K562 (cell line): ENCODE data around the gene ABCB9. TPM values are rescaled to one million over a fixed set of nuclear protein-coding genes. Genes with fewer than 3 reads are reported as not detected.

ENCODE experiments used
- ARID4B ChIP-seq: sonication (generic); formaldehyde crosslinking; IDR thresholded peaks from 2 replicates; pipeline ENCODE4 v1.8.0; 2022; ENCODE audit warnings: mild to moderate bottlenecking, missing genetic modification reagents
- ATF3 ChIP-seq, 2 experiments: fragments of 450-650 bp in 1 of 2; sonication (generic) in 1 of 2; formaldehyde crosslinking in 1 of 2; IDR thresholded peaks in 1 of 2; conservative IDR thresholded peaks in 1 of 2; 2 replicates each; pipeline versions ENCODE4 v1.6.1 to v1.8.1; 2016 to 2023; ENCODE audit warnings: mild to moderate bottlenecking in 2 of 2, moderate library complexity in 2 of 2, inconsistent platforms in 1 of 2, missing genetic modification reagents in 1 of 2
- BMI1 ChIP-seq: fragments of 150-350 bp; IDR thresholded peaks from 2 replicates; pipeline ENCODE4 v1.6.1; 2014; ENCODE audit warnings: low read length
- CCNT2 ChIP-seq: IDR thresholded peaks from 2 replicates; pipeline ENCODE4 v1.6.1; 2011; ENCODE audit warnings: borderline replicate concordance, low read depth, mild to moderate bottlenecking, moderate library complexity, mixed read lengths, low read length; ENCODE audit not compliant: insufficient read length; ENCODE audit errors: extremely low read depth
- EP400 ChIP-seq: fragments of 450-650 bp; IDR thresholded peaks from 2 replicates; pipeline ENCODE4 v1.6.1; 2017; ENCODE audit warnings: antibody characterized with exemption, mild to moderate bottlenecking, moderate library complexity
- EWSR1 ChIP-seq: fragments of 450-650 bp; IDR thresholded peaks from 2 replicates; pipeline ENCODE4 v1.6.1; 2018; ENCODE audit warnings: borderline replicate concordance, mild to moderate bottlenecking, low read depth, moderate library complexity; ENCODE audit not compliant: partially characterized antibody
- FOXA3 ChIP-seq, 2 experiments: fragments of 450-650 bp in 1 of 2; sonication (generic) in 1 of 2; formaldehyde crosslinking; IDR thresholded peaks in 1 of 2; conservative IDR thresholded peaks in 1 of 2; 2 replicates each; pipeline versions ENCODE4 v1.4.0 to v1.8.0; 2020 to 2022; ENCODE audit warnings: mild to moderate bottlenecking in 2 of 2, missing genetic modification reagents in 1 of 2
- FOXP1 ChIP-seq: sonication (generic); formaldehyde crosslinking; IDR thresholded peaks from 2 replicates; pipeline ENCODE4 v1.8.0; 2022; ENCODE audit warnings: mild to moderate bottlenecking, missing genetic modification reagents
- KDM5B ChIP-seq: fragments of 200-600 bp; sonication (generic); IDR thresholded peaks from 2 replicates; pipeline ENCODE4 v1.6.1; 2012; ENCODE audit warnings: low read depth, mild to moderate bottlenecking, moderate library complexity, low read length, control low read depth, inconsistent platforms; ENCODE audit not compliant: insufficient replicate concordance
- KLF13 ChIP-seq: fragments of 450-650 bp; IDR thresholded peaks from 2 replicates; pipeline ENCODE4 v1.6.1; 2016; ENCODE audit warnings: missing genetic modification characterization, low read depth, mild to moderate bottlenecking, missing compliant biosample characterization, moderate library complexity, borderline replicate concordance
- MTA3 ChIP-seq: fragments of 450-650 bp; formaldehyde crosslinking; IDR thresholded peaks from 2 replicates; pipeline ENCODE4 v1.6.1; 2017; ENCODE audit warnings: mild to moderate bottlenecking, borderline replicate concordance
- MYC ChIP-seq, 2 experiments: fragments of 250-450 bp in 1 of 2; sonication (Bioruptor Pico) in 1 of 2; IDR thresholded peaks; 2 replicates each; pipeline versions ENCODE4 v1.5.1 to v1.6.1; 2012 to 2021; ENCODE audit warnings: low read depth in 2 of 2, borderline replicate concordance in 1 of 2, improper control_type of control experiment in 1 of 2, low read length in 1 of 2, mild to moderate bottlenecking in 1 of 2, moderate library complexity in 1 of 2
- NRF1 ChIP-seq, 2 experiments: fragments of 450-650 bp; IDR thresholded peaks in 1 of 2; conservative IDR thresholded peaks in 1 of 2; 2 replicates each; pipeline ENCODE4 v1.6.1; 2014; ENCODE audit warnings: mild to moderate bottlenecking in 2 of 2
- SIN3A ChIP-seq, 2 experiments: fragments of 150-350 bp in 1 of 2; IDR thresholded peaks; 2 replicates each; pipeline ENCODE4 v1.6.1; 2011 to 2016; ENCODE audit warnings: borderline replicate concordance in 2 of 2, low read depth in 2 of 2, low read length in 2 of 2, mild to moderate bottlenecking in 2 of 2, moderate library complexity in 2 of 2; ENCODE audit not compliant: control insufficient read depth in 1 of 2
- SMAD1 ChIP-seq: fragments of 150-350 bp; IDR thresholded peaks from 2 replicates; pipeline ENCODE4 v1.6.1; 2014; ENCODE audit warnings: low read length, low read depth; ENCODE audit not compliant: partially characterized antibody
- ZBTB5 ChIP-seq: fragments of 450-650 bp; IDR thresholded peaks from 2 replicates; pipeline ENCODE4 v1.6.1; 2017; ENCODE audit warnings: antibody characterized with exemption
- polyA plus RNA-seq, 8 experiments: library from polyadenylated mRNA; depleted of rRNA in 4 of 8; stranded (reverse) in 5 of 8; unstranded in 3 of 8; fragments of >200 nt; fragmentation: Nextera tagmentation in 2 of 8; fragmentation: Illumina TruSeq in 1 of 8; extraction: Ambion mirVana in 2 of 8; extraction: Trizol in 1 of 8; gene quantifications; 2 replicates each; pipeline versions ENCODE4 v1.2.1 to v1.2.3, GENCODE V29; 2011 to 2014; ENCODE audit warnings: inconsistent platforms in 1 of 8, missing spikeins in 1 of 8
- total RNA-seq, 7 experiments: library from RNA; depleted of rRNA in 6 of 7; stranded (reverse); fragments of >200 nt in 6 of 7; fragmentation: Illumina TruSeq in 2 of 7; extraction: Trizol in 2 of 7; gene quantifications; 2 replicates each; pipeline versions ENCODE4 v1.2.1 to v1.2.3, GENCODE V29; 2011 to 2021; ENCODE audit warnings: low replicate concordance in 1 of 7

ABCB9 gene
- total and polyA plus RNA-seq, 9 of the 15 experiments (the other 6 are each of a cell fraction or from before 2014, with no cell fraction given) = 0.20 to 12.6 (median 6.2) TPM

GRCh38 chr12:122974892-122975789, 8.9 kb upstream of the ABCB9 start, which contains the start of gene OGFOD2 (continued):
- TF ChIP-seq CCNT2 = peak; percentile 78
- TF ChIP-seq KDM5B = peak; percentile 66
- TF ChIP-seq NRF1 (conservative IDR thresholded peaks at IDR 0.05 in 1 of 2, IDR thresholded peaks at IDR 0.05 in 1 of 2) = peak; percentile 69 to 75
- peak; percentile 91 to 94; a peak in 3 of 4 replicates for TF ChIP-seq SIN3A (IDR thresholded peaks at IDR 0.05; ENCODE audit: borderline replicate concordance in 2 of 2, control insufficient read depth in 1 of 2, low read depth in 2 of 2, low read length in 2 of 2)
- TF ChIP-seq ZBTB5 = no peak
- TF ChIP-seq EP400 = peak; percentile 85
- TF ChIP-seq FOXP1 (CRISPR knock-in tag) = peak; percentile 86
- no peak for TF ChIP-seq ATF3 (IDR thresholded peaks at IDR 0.05)
- 0 out of 2 replicates have a peak, but pooled peaks have one; percentile 41 for TF ChIP-seq ATF3 (CRISPR knock-in tag; conservative IDR thresholded peaks at IDR 0.05)
- TF ChIP-seq EWSR1 = no peak
- TF ChIP-seq KLF13 = peak; percentile 54; the same call in 1 of the 2 replicates
- 0 out of 2 replicates have a peak, but pooled peaks have one; percentile 22 for TF ChIP-seq BMI1
- TF ChIP-seq SMAD1 = peak; percentile 31
- TF ChIP-seq MYC (IDR thresholded peaks at IDR 0.05; ENCODE audit: low read depth, low read length) = peak; percentile 91
- TF ChIP-seq MYC (CRISPR knock-in tag; IDR thresholded peaks at IDR 0.05; ENCODE audit: borderline replicate concordance, low read depth) = peak; percentile 53; the same call in 1 of the 2 replicates
- peak in 1 of 2 experiments; percentile 68; a peak in 1 of 4 replicates for TF ChIP-seq FOXA3 (CRISPR knock-in tag; conservative IDR thresholded peaks at IDR 0.05 in 1 of 2, IDR thresholded peaks at IDR 0.05 in 1 of 2)
- peak; percentile 97 for TF ChIP-seq MTA3
- TF ChIP-seq ARID4B = peak; percentile 97
